ENCODE data around the gene S100A11.
"Not testable (repeated sequence)": the region's sequence is repeated elsewhere in the genome, so short reads cannot be mapped to it uniquely, and the experiment has no call there.

S100A11 gene

DNA sequence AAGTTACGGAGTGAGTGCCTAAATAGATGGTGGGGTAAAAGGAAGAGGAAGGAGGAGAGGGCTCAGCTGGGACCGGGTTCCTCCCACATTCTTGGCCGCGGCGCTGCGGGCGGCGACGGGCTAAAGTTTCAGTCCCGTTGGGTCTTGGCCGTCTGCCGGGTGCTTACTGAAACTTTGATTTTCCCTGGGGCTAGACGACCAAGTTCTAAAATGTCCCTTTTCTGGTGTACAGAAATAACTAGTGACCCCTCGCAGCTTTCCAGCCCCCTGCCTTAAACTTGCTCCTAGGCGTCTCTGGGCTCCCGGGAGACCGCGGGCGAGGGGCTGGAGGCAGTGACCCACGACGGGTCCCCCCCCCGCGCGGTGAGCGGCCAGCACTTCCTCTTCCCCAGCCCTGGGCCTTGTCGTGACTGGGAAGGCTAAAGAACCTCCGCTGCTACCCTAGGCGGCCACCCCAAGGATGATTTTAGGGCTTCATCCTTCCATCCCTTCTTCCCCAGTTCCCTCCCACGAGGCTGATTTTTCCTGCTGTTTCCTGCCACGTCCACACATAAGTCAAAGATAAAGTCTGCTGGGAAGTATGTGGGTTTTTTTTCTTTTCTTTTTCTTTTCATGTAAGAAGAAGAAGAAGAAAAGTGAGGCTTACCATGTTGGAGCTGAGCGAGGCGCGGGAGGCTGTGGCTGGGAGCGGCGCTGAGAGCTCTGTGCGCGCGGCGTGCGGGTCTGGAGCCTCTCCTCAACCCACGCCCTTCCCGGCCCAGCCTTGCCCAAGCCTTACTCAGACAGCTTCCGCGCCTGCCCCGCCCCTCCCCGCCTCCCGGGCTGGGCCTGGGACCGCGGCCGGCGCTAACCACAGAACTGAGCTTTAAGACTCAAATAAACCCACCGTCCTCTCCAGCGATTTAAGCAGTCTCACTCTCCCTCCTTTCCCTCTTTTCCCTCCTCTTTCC lies at the start of gene S100A11:
Gene S100A11, minus strand, starts transcription at position 738 of the 950 bp plus-strand sequence. Its CDS starts 89 bp downstream, at position 649.
- DNase-seq (ENCODE audit: low read depth) = peak; percentile 58

GRCh38 chr1:152084853-152085252 lies 48.0 kb upstream of the S100A11 start:
- DNase-seq (ENCODE audit: low read depth) = no peak

DNA sequence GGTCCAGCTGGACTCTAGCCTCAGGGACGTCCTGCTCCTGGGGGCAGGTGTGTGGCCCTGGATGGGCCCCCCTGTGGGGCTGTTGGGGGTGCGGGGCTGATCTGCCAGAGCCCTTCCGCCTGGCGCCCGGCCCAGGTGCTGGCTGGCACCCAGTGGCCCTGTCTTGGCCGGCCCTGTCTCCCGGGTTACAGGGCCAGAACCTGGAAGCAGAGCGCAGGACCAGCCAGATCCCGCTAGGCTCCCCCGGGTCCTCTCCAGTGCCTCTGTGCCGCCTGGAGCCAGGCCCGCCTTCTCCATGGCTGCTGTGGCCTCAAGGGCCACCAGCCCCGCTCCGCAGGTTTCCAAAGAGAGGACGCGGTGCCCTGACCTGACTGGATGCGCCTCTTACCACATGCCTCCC lies 44.2 kb upstream of the S100A11 start:
- not testable (repeated sequence) for DNase-seq (ENCODE audit: low read depth)

DNA sequence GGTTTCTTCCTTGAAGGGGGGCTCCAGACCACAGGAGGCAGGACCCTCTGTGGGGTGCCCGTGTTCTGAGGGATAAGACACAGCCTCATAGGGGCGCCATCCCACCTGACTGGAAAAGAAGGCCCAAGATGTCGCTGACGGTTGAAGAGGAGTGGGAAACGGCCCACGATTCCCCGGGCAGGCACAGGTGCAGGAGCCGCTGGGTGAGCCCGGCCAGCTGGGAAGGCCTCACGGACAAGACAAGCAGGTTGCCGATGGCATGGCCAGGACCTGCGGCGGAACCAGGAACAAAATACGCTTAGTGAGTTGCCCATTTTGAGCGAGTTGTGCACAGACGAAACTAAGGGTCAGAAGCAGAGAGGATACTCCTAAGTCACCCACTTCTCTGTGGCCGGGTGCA lies 43.7 kb upstream of the S100A11 start:
- not testable (repeated sequence) for DNase-seq (ENCODE audit: low read depth)

DNA sequence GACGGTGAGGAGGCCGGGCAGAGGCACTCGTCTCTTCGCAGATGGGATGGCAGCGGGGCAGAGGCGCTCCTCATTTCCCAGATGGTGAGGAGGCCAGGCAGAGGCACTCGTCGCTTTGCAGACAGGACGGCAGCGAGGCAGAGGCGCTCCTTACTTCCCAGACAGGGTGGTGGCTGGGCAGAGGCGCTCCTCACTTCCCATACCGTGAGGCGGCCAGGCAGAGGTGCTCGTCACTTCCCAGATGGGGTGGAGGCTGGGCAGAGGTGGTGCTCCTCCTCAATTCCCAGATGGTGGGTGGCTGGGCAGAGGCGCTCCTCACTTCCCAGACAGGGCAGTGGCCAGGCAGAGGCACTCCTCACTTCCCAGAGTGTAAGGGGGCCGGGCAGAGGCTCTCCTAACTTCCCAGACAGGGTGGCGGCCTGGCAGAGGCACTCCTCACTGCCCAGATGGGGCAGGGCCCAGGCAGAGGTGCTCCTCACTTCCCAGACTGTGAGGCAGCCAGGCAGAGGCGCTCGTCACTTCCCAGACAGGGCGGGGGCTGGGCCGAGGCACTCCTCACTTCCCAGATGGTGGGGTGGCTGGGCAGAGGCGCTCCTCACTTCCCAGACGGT lies 42.1 kb upstream of the S100A11 start:
- no peak for DNase-seq (ENCODE audit: low read depth)

GRCh38 chr1:152072311-152072710 lies 35.5 kb upstream of the S100A11 start:
- DNase-seq (ENCODE audit: low read depth) = no peak

GRCh38 chr1:152071123-152071522 lies 34.3 kb upstream of the S100A11 start:
- no peak for DNase-seq (ENCODE audit: low read depth)

- no peak for DNase-seq (ENCODE audit: low read depth)
Observed at GRCh38 chr1:152067929-152068328, 31.1 kb upstream of the S100A11 start.

DNA sequence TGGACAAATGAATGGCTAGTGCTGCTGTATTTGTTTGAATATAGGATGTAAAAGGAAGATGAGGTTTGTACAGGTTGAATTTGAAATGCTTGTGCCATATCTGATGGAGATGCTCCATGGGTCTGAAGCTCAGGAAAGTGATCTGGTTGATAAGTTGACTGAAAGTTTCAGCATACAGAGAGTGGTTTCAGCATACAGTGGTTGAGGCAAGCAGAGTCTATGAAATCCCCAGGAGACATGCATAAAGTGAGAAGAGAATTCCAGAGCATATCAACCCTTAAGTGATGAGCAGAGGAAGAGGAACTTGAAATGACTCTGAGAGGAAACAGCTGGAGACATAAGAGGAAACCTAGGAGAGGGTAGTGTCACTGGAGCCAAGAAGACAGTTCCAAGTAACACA lies 30.3 kb upstream of the S100A11 start:
- DNase-seq (ENCODE audit: low read depth) = no peak

- no peak for DNase-seq (ENCODE audit: low read depth)
Observed at GRCh38 chr1:152061952-152062351, 25.1 kb upstream of the S100A11 start.

DNA sequence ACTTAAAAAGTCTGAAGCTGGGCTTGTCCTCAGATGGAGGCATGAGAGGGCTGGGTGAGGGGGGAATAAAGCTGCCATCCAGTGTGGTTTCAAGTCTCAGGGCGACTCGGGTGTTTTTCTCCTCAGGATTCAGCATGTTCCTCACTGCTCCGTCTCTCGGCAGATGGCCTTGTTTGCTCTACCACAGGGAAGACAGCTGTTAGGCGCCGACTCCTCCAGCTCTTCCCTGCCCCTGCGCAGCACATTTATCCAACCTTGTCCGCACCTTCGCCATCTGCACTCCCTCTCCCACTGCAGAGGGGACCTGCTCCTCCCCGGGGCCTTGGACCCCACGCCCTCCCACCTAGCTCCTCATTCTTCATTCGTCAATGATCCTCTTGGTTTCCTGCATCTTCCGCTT lies 16.6 kb upstream of the S100A11 start:
- no peak for DNase-seq (ENCODE audit: low read depth)

DNA sequence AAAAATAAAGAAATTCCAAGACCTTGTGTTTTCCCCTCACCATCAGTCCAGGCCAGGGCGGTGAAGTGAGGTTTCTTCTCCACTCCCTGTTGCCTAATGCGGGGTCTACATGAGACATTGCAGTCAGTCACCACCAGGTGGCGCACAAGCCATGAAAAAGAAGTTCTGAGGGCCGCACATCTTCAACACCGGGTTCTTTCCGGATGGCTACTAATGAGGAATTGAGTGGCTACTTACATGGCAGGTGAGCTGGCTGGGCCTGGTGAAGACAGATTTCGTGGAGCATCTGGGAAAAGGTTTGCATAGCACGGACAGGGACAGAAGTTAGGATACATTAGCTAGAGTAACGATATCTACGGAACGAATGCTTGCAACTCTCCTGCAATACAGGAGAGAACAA lies 15.8 kb upstream of the S100A11 start:
- DNase-seq (ENCODE audit: low read depth) = peak; percentile 78

DNA sequence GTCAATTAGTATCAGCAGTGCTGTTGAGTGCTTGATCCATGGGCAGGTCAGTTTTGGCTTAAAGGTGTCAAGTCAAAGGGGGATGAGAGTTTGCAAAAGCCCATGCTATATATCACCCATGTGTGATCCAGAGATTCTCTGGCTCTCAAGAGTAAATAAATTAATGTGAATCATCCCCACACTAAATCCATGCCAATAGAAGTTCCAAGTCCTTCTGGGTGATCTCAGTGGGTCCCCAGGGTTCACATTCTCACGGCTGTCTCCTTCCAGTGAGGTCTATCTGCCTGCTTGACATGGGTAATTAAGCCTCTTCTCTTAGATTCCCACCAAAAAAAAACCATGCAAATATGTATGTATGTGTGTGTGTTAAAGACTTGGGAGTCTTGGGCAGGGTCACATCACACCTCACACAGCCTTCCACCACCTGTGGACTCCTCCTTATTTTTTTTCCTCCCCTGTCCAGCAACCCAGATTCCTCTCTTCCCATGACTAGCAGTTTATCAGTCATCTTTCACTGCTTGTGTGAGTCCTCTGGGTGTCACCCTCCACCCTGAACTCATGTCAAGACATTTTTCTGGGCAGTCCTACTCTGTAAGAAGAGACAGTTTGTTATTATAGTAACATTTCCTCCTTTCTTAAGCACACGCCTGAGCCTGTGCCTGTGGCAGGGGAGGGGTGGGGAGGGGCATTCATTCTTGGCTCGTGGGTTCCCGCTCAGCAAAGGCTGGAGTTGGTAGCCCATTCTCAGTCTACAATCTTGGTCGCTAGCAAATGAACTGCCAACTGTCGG lies 14.3 kb upstream of the S100A11 start:
- no peak for DNase-seq (ENCODE audit: low read depth)

DNA sequence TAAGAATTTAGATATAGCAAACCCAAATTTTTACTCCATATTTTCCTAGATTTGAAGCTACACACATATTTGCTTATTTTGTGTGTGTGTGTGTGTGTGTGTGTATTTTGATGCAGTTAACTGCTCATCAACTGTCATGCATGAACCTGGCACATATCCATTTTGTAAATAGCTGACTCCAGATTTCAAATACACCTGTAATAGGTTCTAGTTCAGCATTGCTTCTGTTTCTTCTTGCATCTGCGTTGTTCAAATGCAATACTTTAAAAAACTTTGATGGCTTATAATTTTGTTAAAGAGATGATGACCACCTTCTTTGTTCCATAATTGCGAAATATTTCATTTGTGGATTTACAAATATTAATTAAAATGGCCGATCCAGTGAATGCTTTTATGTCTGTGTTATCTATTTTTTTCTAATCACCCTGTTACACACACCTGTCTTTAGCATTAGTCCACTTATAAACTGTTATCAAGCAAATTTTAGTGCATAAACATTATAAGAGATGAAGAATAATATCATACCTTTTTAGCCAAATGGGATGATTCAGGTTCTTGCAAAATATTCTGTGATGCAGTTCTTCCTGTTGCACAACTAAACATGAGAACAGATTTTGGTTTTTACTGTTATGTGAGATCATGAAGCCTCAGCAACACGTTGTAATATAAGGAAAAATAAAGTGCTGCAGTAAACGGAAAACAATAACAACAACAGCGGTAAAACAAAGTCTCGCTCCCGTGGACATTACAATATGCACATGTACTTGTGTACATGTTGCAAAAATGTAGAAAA lies 12.7 kb upstream of the S100A11 start:
- DNase-seq (ENCODE audit: low read depth) = no peak

DNA sequence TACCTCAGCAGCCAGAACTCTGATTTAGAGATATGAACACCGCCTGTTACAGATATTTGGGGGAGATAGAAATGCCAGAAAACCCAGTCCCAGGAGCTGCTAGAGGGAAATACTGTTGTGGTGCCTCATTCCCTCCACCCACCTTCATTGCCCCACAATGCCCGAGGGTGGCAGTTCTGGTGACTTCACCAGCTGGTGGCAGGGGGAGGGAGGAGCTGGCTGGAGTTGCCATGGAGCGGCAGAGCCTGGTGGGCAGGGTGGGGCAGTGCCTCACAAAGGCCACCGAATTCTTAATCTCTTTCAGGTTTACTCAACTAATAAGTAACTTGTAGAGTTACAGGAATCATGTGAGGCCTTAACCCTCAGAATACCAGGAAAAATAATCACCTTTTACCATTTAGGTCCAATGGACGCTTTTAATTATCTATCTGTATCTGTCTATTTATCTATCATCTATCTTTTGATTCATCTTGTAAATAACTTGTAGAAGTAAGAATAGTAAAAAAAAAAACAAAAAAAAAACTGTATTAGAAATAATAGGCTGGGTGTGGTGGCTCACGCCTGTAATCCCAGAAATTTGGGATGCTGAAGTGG lies 11.7 kb upstream of the S100A11 start:
- DNase-seq (ENCODE audit: low read depth) = peak; percentile 40

DNA sequence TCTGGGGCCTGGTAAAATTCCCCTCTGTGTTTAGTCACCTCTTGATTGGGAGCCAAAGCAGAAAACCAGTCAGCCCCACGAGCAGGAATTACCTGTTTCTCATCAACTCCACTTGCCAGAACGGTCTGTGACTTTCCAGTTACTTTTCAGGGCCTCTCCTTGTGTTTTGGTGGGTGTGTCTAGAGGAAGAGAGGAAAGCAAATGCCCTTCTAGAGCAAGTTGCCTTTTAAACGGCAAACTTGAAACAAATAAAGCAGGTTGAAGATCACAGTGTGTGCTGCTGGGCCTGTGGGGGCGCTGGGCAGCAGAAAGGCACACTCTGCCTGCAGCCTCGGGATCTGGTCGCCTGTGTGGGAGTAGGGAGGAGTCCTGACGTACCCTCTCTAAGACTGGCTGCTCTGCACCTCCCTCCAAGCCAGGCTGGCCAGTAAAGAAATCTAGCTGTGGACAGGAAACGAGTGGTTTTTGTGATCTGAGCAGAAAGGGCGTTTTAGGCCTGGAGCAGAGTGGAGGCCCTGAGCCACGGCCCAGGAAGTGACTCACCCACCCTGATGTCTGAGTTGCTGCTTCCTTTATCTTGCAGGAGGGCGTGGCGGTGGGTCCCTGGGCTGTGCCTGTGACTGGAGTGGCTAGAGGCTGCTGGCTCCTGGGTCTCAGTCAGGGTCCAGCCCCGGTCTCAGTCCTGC lies 11.1 kb upstream of the S100A11 start:
- peak; percentile 75 for DNase-seq (ENCODE audit: low read depth)

DNA sequence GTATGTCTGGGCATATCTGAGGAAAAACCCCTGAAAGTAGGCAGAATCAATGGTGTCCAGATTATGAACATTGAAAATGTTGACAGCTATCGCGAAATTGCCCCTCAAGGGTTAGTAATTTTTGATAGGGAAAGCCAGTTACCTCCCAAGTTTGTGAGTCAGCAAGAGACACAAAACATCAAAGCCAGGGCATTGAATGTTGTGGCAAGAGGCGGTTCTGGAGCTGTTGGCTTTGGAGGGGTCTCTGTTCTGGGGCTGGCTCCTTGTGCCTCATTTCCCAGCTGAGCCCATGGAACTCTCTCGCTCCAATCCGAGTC lies 10.6 kb upstream of the S100A11 start:
- no peak for DNase-seq (ENCODE audit: low read depth)

GRCh38 chr1:152044386-152044785 lies 7.6 kb upstream of the S100A11 start:
- DNase-seq (ENCODE audit: low read depth) = no peak

- DNase-seq (ENCODE audit: low read depth) = no peak
Observed at GRCh38 chr1:152043870-152044269, 7.1 kb upstream of the S100A11 start.

GRCh38 chr1:152042030-152042429 lies 5.2 kb upstream of the S100A11 start:
- no peak for DNase-seq (ENCODE audit: low read depth)

DNA sequence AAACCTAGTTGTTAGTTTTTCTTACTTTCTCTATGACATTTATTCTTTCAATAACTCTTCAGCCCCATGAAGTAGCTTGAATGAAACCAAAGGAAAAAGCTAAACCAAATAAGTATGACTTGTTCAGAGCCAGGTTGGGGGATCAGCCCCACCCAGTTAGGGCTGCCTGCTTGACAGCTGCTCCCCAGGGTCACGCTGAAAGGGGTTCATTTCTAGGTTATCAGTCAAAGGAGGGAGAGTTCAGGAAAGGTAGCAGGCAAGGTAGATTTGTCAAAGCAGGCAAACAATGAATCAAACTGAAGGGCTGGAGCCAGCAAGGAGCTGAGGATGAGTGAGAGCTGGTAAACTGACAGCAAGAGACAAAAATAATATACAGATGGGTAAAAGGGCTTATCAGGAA lies 3.1 kb upstream of the S100A11 start:
- no peak for DNase-seq (ENCODE audit: low read depth)

All from stimulated activated CD8-positive, alpha-beta memory T cell treated with anti-CD3 and anti-CD28 coated beads, Interleukin-12 subunit alpha, Interleukin-12 subunit beta, amount 100 ng/mL, for 1 hour (primary cell).